H1 (cell line): ENCODE results near the gene MACROD1. TPM values are rescaled to one million over a fixed set of nuclear protein-coding genes. Genes with fewer than 3 reads are reported as not detected.

Experiments
- CTCF ChIA-PET: fragments of 300-600 bp; sonication (Branson Sonifier 250); formaldehyde crosslinking; loops from one replicate; lab custom pipeline; 2021; ENCODE audit not compliant: partially characterized antibody; lab: Charles Lee
- POLR2A ChIA-PET: fragments of 300-600 bp; sonication (Branson Sonifier 250); formaldehyde crosslinking; loops from one replicate; lab custom pipeline; 2021; ENCODE audit warnings: inconsistent platforms; ENCODE audit not compliant: partially characterized antibody; lab: Charles Lee
- DNase-seq, 2 experiments: peaks; one replicate each; pipeline versions ENCODE4 v3.0.0 to v3.0.0-alpha.2; 2010 to 2022; ENCODE audit warnings: low spot score in 2 of 2, low read depth in 1 of 2, mixed read lengths in 1 of 2
- FAIRE-seq: peaks from 2 replicates; lab custom pipeline; 2011; peaks lifted over from hg19 to GRCh38; lab: Jason Lieb, UNC
- H2AFZ ChIP-seq: 2 replicates; pipeline ENCODE4 v1.8.1; 2012; ENCODE audit warnings: low read length, inconsistent platforms
- H2AK5ac ChIP-seq: 2 replicates; pipeline ENCODE4 v1.6.1; 2013; ENCODE audit warnings: low read depth, low read length
- H2BK120ac ChIP-seq: replicated peaks from 2 replicates; pipeline ENCODE3; 2013; ENCODE audit warnings: low read depth, low read length, inconsistent platforms
- H2BK12ac ChIP-seq: 2 replicates; pipeline ENCODE4 v1.6.1; 2013; ENCODE audit warnings: low read depth, low read length
- H2BK15ac ChIP-seq: 2 replicates; pipeline ENCODE4 v1.6.1; 2013; ENCODE audit warnings: low read length
- H2BK20ac ChIP-seq: 2 replicates; pipeline ENCODE4 v1.6.1; 2013; ENCODE audit warnings: low read length
- H2BK5ac ChIP-seq: 2 replicates; pipeline ENCODE4 v1.6.1; 2013; ENCODE audit warnings: low read depth, low read length
- H3K14ac ChIP-seq: 2 replicates; pipeline ENCODE4 v1.6.1; 2013; ENCODE audit warnings: inconsistent platforms; ENCODE audit not compliant: insufficient read length
- H3K18ac ChIP-seq: 2 replicates; pipeline ENCODE4 v1.6.1; 2013; ENCODE audit warnings: low read length; ENCODE audit errors: extremely low read depth
- H3K23ac ChIP-seq: 2 replicates; pipeline ENCODE4 v1.6.1; 2013; ENCODE audit warnings: inconsistent platforms; ENCODE audit not compliant: insufficient read length
- H3K23me2 ChIP-seq: 2 replicates; pipeline ENCODE4 v1.6.1; 2013; ENCODE audit warnings: low read depth, low read length
- H3K27ac ChIP-seq: 2 replicates; pipeline ENCODE4 v1.6.1; 2011; ENCODE audit warnings: low read depth, low read length, inconsistent platforms
- H3K27me3 ChIP-seq, 4 experiments: replicated peaks in 1 of 4; 1 replicate in 1 of 4; 2 replicates in 3 of 4; pipeline versions ENCODE4 v1.6.1 to v1.8.1; 2011 to 2013; ENCODE audit warnings: low read length in 3 of 4, mild to moderate bottlenecking in 3 of 4, inconsistent platforms in 2 of 4, mixed read lengths in 2 of 4, moderate library complexity in 1 of 4; ENCODE audit not compliant: control insufficient read depth in 3 of 4, insufficient read depth in 3 of 4; ENCODE audit errors: extremely low read depth in 1 of 4
- H3K36me3 ChIP-seq, 4 experiments: 2 replicates each; pipeline versions ENCODE4 v1.6.1 to v1.8.1; 2011 to 2013; ENCODE audit warnings: mild to moderate bottlenecking in 4 of 4, low read length in 3 of 4, moderate library complexity in 2 of 4, control low read depth in 1 of 4, inconsistent platforms in 1 of 4; ENCODE audit not compliant: insufficient read depth in 4 of 4, control insufficient read depth in 2 of 4
- H3K4ac ChIP-seq: replicated peaks from 2 replicates; pipeline ENCODE3; 2013; ENCODE audit warnings: low read length, low read depth, mixed read lengths, inconsistent platforms; ENCODE audit not compliant: insufficient read length
- H3K4me1 ChIP-seq, 4 experiments: replicated peaks in 1 of 4; 1 replicate in 1 of 4; 2 replicates in 3 of 4; pipeline versions ENCODE4 v1.6.1 to v1.8.1; 2011 to 2013; ENCODE audit warnings: low read length in 3 of 4, inconsistent platforms in 2 of 4, mixed read lengths in 1 of 4; ENCODE audit not compliant: insufficient read depth in 4 of 4, control insufficient read depth in 3 of 4
- H3K4me2 ChIP-seq, 2 experiments: 2 replicates each; pipeline versions ENCODE4 v1.6.1 to v1.8.1; 2011 to 2013; ENCODE audit warnings: low read depth in 2 of 2, low read length in 2 of 2, control low read depth in 1 of 2, inconsistent platforms in 1 of 2, mild to moderate bottlenecking in 1 of 2; ENCODE audit not compliant: insufficient read depth in 1 of 2
- H3K4me3 ChIP-seq, 4 experiments: fragments of 200-600, 300-600 bp in 1 of 4; sonication (generic), shearing (Covaris generic), sonication (Bioruptor Twin) in 1 of 4; 2 replicates each; pipeline versions ENCODE4 v1.5.1 to v1.8.1; 2011 to 2016; ENCODE audit warnings: low read length in 4 of 4, low read depth in 3 of 4, control low read depth in 2 of 4, inconsistent platforms in 2 of 4, mild to moderate bottlenecking in 2 of 4, mixed read lengths in 1 of 4, moderate library complexity in 1 of 4; ENCODE audit not compliant: insufficient read depth in 2 of 4; ENCODE audit errors: extremely low read depth in 1 of 4
- H3K56ac ChIP-seq: replicated peaks from 2 replicates; pipeline ENCODE3; 2013; ENCODE audit warnings: low read depth, mild to moderate bottlenecking, mixed read lengths, low read length, inconsistent platforms; ENCODE audit not compliant: insufficient read length
- H3K79me1 ChIP-seq: 2 replicates; pipeline ENCODE4 v1.6.1; 2013; ENCODE audit warnings: low read depth, low read length, control low read depth
- H3K79me2 ChIP-seq, 2 experiments: 2 replicates each; pipeline versions ENCODE4 v1.6.1 to v1.8.1; 2012 to 2013; ENCODE audit warnings: low read length in 2 of 2, mild to moderate bottlenecking in 2 of 2, inconsistent platforms in 1 of 2; ENCODE audit not compliant: insufficient read depth in 2 of 2, control insufficient read depth in 1 of 2
- H3K9ac ChIP-seq, 4 experiments: replicated peaks in 1 of 4; 1 replicate in 1 of 4; 2 replicates in 3 of 4; pipeline versions ENCODE4 v1.6.1 to v1.8.1; 2011 to 2013; ENCODE audit warnings: low read depth in 3 of 4, low read length in 3 of 4, control low read depth in 2 of 4, mild to moderate bottlenecking in 2 of 4, moderate library complexity in 2 of 4, inconsistent platforms in 1 of 4; ENCODE audit errors: extremely low read depth in 1 of 4
- H3K9me3 ChIP-seq, 2 experiments: 2 replicates each; pipeline versions ENCODE4 v1.6.1 to v1.8.1; 2012 to 2013; ENCODE audit warnings: mild to moderate bottlenecking in 2 of 2, moderate library complexity in 2 of 2, control low read depth in 1 of 2, inconsistent platforms in 1 of 2, low read depth in 1 of 2, low read length in 1 of 2, mixed read lengths in 1 of 2; ENCODE audit not compliant: insufficient read depth in 2 of 2
- H4K20me1 ChIP-seq, 2 experiments: replicated peaks in 1 of 2; 2 replicates each; pipeline versions ENCODE3 to v1.8.1; 2011 to 2013; ENCODE audit warnings: inconsistent platforms in 2 of 2, low read length in 2 of 2, mild to moderate bottlenecking in 1 of 2; ENCODE audit not compliant: insufficient read depth in 2 of 2, control insufficient read depth in 1 of 2
- H4K5ac ChIP-seq: 2 replicates; pipeline ENCODE4 v1.6.1; 2013; ENCODE audit warnings: low read length, low read depth, mixed read lengths, inconsistent platforms; ENCODE audit not compliant: insufficient read length
- H4K8ac ChIP-seq: 2 replicates; pipeline ENCODE4 v1.8.0; 2013; ENCODE audit warnings: mild to moderate bottlenecking, moderate library complexity, low read length, inconsistent platforms; ENCODE audit not compliant: insufficient read depth; ENCODE audit errors: extremely low read depth
- H4K91ac ChIP-seq: replicated peaks from 2 replicates; pipeline ENCODE3; 2013; ENCODE audit warnings: low read length, mixed read lengths, inconsistent platforms; ENCODE audit not compliant: insufficient read length
- KDM1A ChIP-seq: fragments of 200-600, 300-600 bp; sonication (generic); IDR thresholded peaks from 2 replicates; pipeline ENCODE4 v1.7.1; 2016; ENCODE audit warnings: mild to moderate bottlenecking, low read length, borderline replicate concordance
- SIN3A ChIP-seq, 2 experiments: IDR thresholded peaks in 1 of 2; conservative IDR thresholded peaks in 1 of 2; 2 replicates each; pipeline ENCODE4 v1.6.1; 2011 to 2012; ENCODE audit warnings: low read length in 2 of 2, improper control_type of control experiment in 1 of 2, low read depth in 1 of 2, mild to moderate bottlenecking in 1 of 2
- SP4 ChIP-seq: IDR thresholded peaks from 2 replicates; pipeline ENCODE4 v1.6.1; 2012; ENCODE audit warnings: low read length, inconsistent platforms
- TAF1 ChIP-seq: IDR thresholded peaks from 2 replicates; pipeline ENCODE4 v1.6.1; 2011; ENCODE audit warnings: mild to moderate bottlenecking, low read depth, low read length
- TAF7 ChIP-seq: optimal IDR thresholded peaks from 2 replicates; pipeline ENCODE3; 2011; ENCODE audit warnings: low read depth, mild to moderate bottlenecking, inconsistent platforms, low read length, moderate library complexity, borderline replicate concordance
- TBP ChIP-seq: IDR thresholded peaks from 2 replicates; pipeline ENCODE4 v1.6.1; 2011; ENCODE audit warnings: low read depth, low read length, improper control_type of control experiment
- YY1 ChIP-seq: IDR thresholded peaks from 2 replicates; pipeline ENCODE4 v1.6.1; 2011; ENCODE audit warnings: low read depth, mild to moderate bottlenecking, low read length
- WGBS, 2 experiments: shearing (Covaris generic) in 1 of 2; methylation state at CpG; one replicate each; pipeline versions ENCODE4 v1.1.6 to v1.1.7; 2013 to 2015; ENCODE audit warnings: low lambda C conversion rate in 2 of 2, mixed read lengths in 2 of 2, inconsistent platforms in 1 of 2, low coverage in 1 of 2, missing lambda C conversion rate in 1 of 2; ENCODE audit not compliant: insufficient replicate concordance in 2 of 2, insufficient coverage in 1 of 2, insufficient read length in 1 of 2; ENCODE audit errors: extremely low coverage in 1 of 2, missing lambda C conversion rate in 1 of 2; 5-methylcytosine and 5-hydroxymethylcytosine counted together
- polyA plus RNA-seq, 7 experiments: library from polyadenylated mRNA; depleted of rRNA in 3 of 7; stranded (reverse) in 5 of 7; unstranded in 2 of 7; fragments of >200 nt in 5 of 7; fragments of 200-250 nt in 2 of 7; gene quantifications; 1 replicate in 5 of 7; 2 replicates in 1 of 7; 4 replicates in 1 of 7; pipeline versions ENCODE4 v1.2.1 to v1.2.3, GENCODE V29; 2011 to 2013; ENCODE audit warnings: missing spikeins in 2 of 7, mixed read lengths in 2 of 7
- total RNA-seq: library from RNA; stranded (reverse); fragmentation: NEBNext Ultra II Directional; extraction: Animal tissue kit (Norgen Biotek cat#: 25700); gene quantifications from 2 replicates; pipeline ENCODE4 v1.2.1, GENCODE V29; 2021
- TF ChIP-seq, protein P1 (sequence below): IDR thresholded peaks from 2 replicates; pipeline ENCODE4 v1.6.1; 2012; ENCODE audit warnings: inconsistent platforms
- TF ChIP-seq, protein P2 (sequence below), 3 experiments: IDR thresholded peaks; 1 replicate in 2 of 3; 2 replicates in 1 of 3; pipeline versions ENCODE4 v1.5.1 to v1.6.1; 2011; ENCODE audit warnings: low read length in 3 of 3, mild to moderate bottlenecking in 3 of 3, inconsistent platforms in 2 of 3, low read depth in 1 of 3, moderate library complexity in 1 of 3; ENCODE audit not compliant: insufficient read depth in 1 of 3; ENCODE audit errors: control extremely low read depth in 1 of 3

MACROD1 gene
- total and polyA plus RNA-seq, 2 of the 8 experiments (the other 6 are each of a cell fraction or from before 2014, with no cell fraction given): 19.5 to 34.1 TPM

DNA sequence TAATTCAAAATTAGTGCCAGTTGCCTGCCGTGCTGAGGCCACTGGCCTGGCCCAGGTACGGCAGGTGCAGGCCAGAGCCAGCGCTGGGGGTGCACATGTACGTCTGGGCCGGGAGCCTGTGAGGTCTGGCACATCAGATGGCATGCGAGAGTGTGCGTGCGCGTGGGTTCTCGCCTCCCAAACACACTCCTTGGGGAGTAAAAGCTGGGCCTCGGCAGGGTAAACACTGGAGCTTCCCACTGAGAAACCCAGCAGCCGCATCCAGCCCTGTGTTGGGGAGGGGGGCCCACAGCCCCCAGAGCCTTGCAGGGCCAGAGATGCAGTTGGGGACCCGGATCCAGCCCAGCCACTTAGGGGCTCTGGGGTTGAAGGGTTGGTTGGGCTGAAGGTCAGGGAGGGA is 92.4 kb downstream of the MACROD1 start:
- Histone ChIP-seq H3K4me1 (peaks cover 0 to 5% (median 0%) of the 10 kb centered on the region in 4 experiments; a peak in 1 of 7 replicates), H2BK12ac (no peak overlapping the region), H2AK5ac (no peak overlapping the region), H4K8ac (no peak overlapping the region), H2AFZ (no peak overlapping the region), H4K20me1 (peaks cover 6 to 19% of the 10 kb centered on the region in 2 experiments), H3K79me1 (no peaks in the 10 kb centered on the region), H3K4me2 (no peak overlapping the region), H3K18ac (no peak overlapping the region), H2BK15ac (no peak overlapping the region), H4K91ac (no peak overlapping the region), H3K36me3 (no peaks in the 10 kb centered on the region), H2BK20ac (no peak overlapping the region), H3K56ac (no peak overlapping the region), H3K23ac (no peak overlapping the region), H3K79me2 (no peaks in the 10 kb centered on the region), H3K4me3 (no peak overlapping the region), H3K23me2 (no peaks in the 10 kb centered on the region), H3K27me3 (peaks cover 2 to 75% (median 46%) of the 10 kb centered on the region in 4 experiments), H3K14ac (no peak overlapping the region), H2BK5ac (no peak overlapping the region), H3K9ac (no peak overlapping the region), H3K9me3 (no peaks in the 10 kb centered on the region), H3K27ac (no peak overlapping the region), H2BK120ac (no peak overlapping the region), H3K4ac (no peak overlapping the region), H4K5ac (no peak overlapping the region)
- ChIA-PET POLR2A (interaction anchor here (0.6 to 1.6 kb wide), 2 partner anchors 27 to 163 kb away, joined by 3 to 4 read pairs; no protein-coding TSS in a partner anchor), CTCF (interaction anchor here (1.0 to 3.1 kb wide), 13 partner anchors 10 to 74 kb away, joined by 3 to 8 read pairs (median 4); no protein-coding TSS in a partner anchor)
- TF ChIP-seq KDM1A (no peak), TAF1 (no peak), YY1 (no peak), TAF7 (no peak), SP4 (no peak), SIN3A (conservative IDR thresholded peaks at IDR 0.05 in 1 of 2, IDR thresholded peaks at IDR 0.05 in 1 of 2; ENCODE audit: low read depth in 1 of 2, low read length in 2 of 2) (no peak), TBP (no peak)
- TF ChIP-seq, protein P1, sequence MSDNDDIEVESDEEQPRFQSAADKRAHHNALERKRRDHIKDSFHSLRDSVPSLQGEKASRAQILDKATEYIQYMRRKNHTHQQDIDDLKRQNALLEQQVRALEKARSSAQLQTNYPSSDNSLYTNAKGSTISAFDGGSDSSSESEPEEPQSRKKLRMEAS: no peak
- TF ChIP-seq, protein P2, sequence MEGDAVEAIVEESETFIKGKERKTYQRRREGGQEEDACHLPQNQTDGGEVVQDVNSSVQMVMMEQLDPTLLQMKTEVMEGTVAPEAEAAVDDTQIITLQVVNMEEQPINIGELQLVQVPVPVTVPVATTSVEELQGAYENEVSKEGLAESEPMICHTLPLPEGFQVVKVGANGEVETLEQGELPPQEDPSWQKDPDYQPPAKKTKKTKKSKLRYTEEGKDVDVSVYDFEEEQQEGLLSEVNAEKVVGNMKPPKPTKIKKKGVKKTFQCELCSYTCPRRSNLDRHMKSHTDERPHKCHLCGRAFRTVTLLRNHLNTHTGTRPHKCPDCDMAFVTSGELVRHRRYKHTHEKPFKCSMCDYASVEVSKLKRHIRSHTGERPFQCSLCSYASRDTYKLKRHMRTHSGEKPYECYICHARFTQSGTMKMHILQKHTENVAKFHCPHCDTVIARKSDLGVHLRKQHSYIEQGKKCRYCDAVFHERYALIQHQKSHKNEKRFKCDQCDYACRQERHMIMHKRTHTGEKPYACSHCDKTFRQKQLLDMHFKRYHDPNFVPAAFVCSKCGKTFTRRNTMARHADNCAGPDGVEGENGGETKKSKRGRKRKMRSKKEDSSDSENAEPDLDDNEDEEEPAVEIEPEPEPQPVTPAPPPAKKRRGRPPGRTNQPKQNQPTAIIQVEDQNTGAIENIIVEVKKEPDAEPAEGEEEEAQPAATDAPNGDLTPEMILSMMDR (IDR thresholded peaks at IDR 0.05; ENCODE audit: control extremely low read depth in 1 of 3, insufficient read depth in 1 of 3, low read depth in 1 of 3, low read length in 3 of 3): no peak
- DNase-seq (no peak), FAIRE-seq (no peak)
- WGBS, 2 experiments: 83% methylated on average over 13 of the region's 13 CpGs; no CpG with 5 or more reads in 1 of the 2 experiments
